Hematopoietic multipotent progenitor cell (in vitro differentiated cells): ENCODE measurements around the gene NAV2. TPM values are rescaled to one million over a fixed set of nuclear protein-coding genes. Genes with fewer than 3 reads are reported as not detected.
"Not testable (repeated sequence)": the region's sequence is repeated elsewhere in the genome, so short reads cannot be mapped to it uniquely, and the experiment has no call there.

ENCODE experiments used
- DNase-seq, 3 donors: peaks; one replicate each; pipeline ENCODE4 v3.0.0-alpha.2; 2011 to 2015; ENCODE audit warnings: low read depth in 2 of 3, low spot score in 2 of 3
- total RNA-seq: library from RNA; depleted of rRNA; stranded (reverse); fragments of >200 nt; gene quantifications from one replicate; pipeline ENCODE4 v1.2.3, GENCODE V29; 2012

Gene NAV2
- total RNA-seq, 1 donor, result 0.27 TPM

DNA sequence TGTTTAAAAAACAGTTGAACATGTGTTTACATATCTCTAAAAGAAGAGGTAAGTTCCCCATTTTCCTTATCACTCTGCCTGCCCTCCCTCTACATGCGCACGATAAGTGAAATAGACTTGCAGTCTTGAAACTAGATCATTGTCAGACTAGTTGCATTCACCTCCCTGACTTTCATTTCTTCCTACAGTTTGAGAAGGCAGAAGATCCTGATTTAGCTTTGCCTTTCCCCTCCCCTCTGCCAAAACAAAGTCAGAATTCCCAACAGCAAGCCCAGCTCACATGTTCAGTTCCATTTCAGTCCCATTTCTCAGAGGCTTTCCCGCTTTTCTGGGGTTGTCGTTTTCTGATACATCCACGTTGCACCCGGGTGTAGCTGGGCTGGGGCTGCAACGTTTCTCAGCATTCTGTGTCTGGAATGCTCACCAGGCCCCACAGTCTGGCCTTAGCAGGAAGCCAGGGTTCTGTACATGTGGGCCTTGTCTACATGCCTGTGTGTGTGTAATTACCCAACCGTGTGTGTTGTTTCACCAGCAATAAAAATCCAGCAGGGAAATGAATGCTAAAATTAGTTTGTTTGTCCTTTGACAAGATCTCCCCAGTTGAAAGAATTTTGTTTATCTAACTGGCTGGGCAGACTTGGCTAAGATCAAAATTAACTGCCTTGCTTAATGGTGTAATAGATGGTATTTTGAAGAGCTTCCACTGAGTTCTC, 268.5 kb downstream of the NAV2 start:
- DNase-seq, result no peak

DNA sequence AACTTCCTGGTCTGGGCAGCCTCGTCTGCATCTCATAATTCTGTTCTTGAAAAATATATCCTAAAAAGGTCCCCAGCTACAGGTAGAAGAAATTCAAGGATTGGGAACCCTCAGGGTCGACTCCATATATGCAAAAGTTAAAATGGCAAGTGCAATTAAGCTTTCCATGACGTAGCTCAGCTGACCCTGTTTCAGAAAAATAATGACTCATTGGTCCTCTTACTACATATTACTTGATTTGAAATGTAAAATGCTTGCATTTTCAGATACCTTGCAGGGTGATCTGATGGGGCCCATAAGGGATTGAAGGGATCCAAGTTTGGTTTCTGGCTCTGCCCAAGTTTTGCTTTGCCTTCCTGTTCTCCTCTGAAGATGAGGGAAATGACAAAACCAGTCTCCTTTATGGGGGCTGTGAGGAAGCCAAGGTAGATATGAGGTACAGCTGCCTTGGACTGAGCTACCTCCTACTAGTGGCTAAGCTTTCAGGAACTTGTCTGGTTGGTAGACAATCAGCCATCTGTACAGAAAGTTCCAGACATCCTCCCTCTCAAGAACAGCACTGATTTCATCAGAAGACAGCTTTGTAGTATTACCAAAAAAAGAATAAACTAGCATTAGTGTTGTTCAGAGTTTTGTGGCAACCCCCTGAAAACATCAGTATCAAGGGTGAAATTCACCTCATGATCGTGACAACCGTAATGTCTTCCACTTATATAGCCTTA, 270.3 kb downstream of the NAV2 start:
- DNase-seq, result no peak

DNA sequence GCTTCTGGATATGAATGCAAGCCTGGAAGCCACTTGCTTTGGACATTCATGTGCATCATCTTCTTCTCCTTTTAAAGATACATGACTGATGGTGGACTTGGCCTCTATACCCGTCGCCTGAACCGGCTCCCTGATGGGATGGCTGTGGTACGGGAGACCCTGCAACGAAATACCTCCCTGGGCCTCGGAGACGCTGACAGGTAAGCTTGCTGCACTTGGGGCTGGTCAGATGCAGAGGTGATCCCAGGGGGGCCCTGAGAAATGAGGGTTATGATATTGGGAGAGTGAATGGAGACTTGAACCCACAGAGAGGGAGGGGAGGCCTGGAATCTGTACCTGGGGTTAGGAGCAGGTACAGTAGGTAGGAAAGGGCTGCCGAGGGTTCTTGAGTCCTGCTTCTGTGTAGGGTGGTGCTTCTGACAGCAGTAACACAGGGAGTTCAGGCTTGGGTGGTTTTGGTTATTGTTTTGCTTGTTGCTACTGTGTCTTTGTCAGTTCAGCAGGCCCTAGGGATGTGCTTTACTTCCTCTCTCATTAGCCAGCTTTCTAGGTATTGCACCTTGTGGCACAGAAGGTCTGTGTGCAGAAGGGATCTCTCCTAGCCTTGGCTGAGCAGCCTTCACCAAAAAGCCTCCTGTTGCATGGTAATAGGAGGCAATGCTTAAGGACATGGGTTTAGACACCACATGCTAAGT, 271.6 kb downstream of the NAV2 start:
- no peak for DNase-seq

DNA sequence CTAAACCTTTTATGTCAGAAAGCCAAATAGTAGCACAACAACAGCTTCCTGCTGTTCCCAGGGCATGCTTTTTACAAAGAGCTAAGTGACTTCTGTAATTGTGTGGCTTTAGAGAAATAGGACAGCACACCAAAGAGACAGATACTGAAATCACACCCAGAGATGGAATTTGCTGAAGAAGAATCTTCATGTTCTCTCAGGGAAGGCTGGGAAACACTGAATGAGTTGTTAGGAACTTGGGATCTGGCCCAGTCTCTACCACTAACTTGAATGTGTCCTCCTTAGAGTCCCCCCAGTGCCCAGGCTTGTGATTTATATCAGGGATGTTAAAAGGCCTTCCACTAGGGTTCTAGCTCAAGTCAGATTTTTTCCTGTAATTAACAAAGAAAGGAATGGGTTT, 272.5 kb downstream of the NAV2 start:
- DNase-seq, result no peak

DNA sequence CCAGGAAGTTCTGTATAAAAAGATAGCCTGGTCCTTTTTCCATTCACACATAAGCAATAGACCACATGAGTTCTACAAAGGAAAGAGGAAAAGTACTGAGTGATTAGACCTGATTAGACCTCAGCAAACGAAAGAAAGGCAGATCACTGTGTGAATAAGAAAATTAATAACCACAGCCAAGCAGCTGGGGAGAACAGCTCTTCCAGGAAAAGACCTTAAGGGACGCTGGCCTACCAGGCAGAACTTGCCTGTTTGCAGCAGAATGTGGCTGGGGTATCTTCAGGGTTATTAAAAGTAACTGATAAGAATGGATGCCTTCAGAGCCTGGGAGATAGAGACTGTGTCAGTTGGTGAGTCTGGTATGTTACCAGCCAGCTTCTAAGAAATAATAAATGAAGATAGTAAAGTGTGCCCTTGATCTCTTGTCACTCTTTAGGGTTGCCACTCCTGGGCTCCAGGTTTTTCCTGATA, 274.7 kb downstream of the NAV2 start:
- no peak for DNase-seq

DNA sequence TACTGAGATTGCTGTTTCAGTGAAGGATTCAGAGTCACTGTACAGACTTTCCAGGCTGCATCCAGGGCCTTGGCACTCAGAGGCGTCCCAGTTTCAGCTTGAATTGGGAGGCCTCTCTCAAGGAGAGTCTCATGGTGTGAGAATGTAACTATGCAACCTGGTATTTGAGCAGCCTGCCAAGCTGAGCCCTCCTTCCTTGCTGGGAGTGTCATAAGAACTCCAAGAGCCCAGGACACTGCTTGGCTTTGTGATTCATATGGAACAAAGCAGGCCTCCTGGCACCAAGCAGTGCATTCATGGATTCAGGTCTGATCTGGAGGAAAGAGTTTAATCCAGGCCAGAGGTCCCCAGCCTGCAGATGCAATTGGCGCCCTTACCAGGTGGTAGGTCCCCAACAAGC, 276.0 kb downstream of the NAV2 start:
- no peak for DNase-seq

DNA sequence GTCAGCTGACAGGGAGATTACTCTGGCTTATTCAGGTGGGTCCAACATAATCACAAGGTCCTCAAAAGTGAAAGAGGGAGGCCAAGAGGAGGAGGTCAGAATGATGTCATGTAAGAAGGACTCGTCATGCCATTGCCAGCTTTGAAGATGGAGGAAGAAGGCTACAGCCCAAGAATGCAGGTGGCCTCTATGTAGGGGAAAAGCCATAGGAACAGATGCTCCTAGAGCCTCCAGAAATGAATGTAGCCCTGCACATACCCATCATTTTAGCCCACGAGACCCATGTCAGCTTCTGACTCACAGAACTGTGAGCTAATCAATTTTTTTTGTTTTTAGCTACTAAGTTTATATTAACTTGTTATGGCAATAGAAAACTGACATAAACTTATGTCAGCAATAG, 276.6 kb downstream of the NAV2 start:
- DNase-seq, result no peak

DNA sequence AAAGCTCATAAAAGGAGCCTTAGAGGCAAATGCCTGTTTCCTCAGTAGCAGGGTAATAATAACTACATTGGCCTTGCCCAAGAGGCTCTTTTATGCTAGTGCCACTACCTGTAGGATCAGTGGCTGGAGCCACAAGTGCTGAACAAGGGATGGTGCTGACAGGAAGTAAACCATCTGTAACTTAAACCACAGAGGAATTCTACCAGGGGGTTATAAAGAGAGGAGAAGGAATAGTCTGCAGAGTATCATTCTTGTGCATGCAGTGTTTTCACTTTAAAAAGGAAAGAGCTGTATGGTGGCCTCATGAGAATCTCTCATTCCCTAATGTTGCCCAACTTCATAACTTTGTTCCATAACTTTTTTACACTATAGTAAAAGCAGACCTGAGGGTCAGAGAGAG, 279.5 kb downstream of the NAV2 start:
- DNase-seq, result no peak

DNA sequence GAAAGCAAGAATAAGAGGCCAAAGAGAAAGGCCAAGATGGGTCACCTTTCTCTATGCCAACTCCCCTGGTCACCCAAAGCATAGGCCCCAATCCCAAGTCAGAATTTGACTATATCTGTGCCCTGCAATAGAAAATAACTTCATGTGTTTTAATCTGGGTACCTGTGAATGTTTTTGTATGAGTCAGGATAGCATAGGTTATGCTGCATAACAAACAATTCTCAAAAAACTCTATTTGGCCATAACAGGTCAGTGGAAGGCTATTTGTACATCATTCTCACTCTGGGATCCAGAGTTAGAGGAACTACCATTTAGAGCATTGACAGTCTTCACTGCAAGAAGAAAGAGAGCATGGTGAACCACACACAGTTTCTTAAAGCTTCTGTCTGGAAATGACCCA, 280.4 kb downstream of the NAV2 start:
- no peak for DNase-seq

DNA sequence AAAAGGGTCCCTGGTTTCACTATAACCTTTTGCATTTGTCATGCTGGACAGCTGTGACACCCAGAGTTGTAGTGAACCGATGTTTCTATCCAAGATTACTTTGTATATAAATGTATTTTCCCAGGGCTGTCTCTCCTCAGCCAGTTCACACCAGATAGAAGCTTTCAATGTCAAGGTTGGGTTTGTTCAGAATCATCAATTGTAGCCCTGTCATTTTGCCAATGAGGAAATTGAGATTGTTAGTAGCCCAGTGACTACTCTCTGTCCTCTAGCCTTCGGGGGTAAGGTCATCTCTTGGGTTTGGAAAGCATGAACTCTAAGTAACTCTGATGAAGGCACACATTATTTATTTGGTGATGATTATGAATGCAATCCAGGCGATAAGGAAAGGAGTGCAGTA, 282.0 kb downstream of the NAV2 start:
- DNase-seq, result no peak

DNA sequence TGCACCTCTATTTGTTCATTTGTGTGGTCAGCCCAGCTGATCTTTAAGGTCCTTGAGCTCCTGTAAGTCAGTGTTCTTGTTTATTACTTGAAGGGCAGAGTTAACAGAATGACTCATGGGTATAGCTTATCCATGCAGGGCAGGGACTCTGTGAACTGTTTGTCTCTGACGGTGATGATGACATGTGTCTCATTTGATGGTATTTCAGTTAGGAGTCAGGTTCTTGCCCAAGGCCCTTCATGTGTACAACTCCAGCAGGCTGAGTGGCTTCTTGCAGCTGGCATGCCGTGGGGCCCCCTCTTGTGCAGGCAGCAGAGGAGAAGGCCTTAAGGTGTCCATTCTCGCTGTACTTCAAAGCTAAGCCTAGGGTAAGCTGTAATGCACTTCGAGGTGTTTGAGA, 282.5 kb downstream of the NAV2 start:
- DNase-seq, result no peak

DNA sequence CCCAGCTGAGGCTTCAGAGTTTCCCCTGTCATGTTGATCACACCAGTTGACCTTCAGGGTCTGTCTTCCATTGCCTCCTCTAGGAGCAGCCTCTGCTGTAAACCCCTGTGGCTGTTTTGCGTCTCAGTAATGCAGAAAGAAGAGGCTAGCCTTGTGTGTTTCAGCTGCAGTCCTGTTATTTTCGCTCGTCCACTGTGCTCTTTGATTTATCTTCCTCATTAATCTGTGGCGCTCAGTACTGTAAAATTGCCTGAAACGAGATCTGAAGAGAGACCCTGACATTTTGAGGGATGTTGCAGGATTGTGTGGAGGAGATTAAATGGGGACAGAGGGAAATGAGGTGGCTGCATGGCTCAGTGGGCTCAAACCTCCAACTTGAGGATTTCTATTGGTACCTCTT, 283.9 kb downstream of the NAV2 start:
- DNase-seq, result no peak

DNA sequence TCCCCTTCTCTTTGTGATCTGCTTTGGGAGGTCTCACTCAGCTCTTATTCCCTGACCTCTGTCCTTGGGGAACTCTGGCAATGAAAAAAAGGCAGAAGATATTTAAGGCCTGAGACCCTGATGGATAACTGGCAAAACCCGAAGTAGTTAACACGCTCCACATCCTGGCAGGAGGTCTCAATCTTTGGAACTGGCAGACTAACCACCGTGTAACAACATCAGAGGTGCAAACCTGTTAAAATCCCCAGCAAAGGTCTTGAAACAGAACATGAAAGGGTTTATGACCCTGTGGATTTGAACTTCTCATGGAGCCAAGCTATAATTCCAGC, 287.3 kb downstream of the NAV2 start:
- DNase-seq, result no peak

DNA sequence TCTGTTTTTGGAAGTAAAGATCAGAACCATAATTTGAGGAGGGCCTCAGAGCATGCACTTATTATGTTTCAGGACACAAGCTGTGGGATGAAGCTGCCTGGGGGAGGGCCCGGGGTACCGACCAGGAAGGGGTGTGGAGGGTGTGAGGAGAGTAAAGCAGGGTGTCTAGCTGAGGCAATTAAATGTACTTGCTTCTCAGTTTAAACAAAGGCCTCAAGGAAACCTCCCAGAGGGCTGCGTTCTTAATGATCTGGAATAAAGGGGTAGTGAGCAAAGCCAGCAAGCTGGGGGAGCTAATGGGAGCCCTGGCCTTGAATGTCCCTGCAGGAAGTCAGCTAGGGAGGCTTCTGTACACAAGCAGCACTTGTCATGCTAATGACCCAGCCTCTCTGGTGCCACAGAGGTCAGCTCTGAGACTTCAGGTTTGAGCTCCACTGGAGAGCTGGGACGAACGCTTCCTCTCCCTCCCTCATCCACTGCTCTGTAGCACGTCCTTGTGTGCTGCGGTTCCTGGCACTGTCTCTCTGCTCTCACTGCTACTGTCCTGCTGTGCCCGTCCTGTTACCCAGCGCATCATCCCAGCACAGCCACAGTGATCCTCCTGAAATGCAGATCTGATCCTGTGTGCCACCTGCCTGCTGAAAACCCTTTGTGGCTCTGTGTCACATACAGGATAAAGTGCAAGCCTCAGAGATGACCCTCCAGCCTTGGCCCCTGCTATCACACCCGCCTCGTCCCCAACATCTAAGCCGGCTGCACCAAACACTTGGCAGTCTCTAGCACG, 287.9 kb downstream of the NAV2 start:
- no peak for DNase-seq

DNA sequence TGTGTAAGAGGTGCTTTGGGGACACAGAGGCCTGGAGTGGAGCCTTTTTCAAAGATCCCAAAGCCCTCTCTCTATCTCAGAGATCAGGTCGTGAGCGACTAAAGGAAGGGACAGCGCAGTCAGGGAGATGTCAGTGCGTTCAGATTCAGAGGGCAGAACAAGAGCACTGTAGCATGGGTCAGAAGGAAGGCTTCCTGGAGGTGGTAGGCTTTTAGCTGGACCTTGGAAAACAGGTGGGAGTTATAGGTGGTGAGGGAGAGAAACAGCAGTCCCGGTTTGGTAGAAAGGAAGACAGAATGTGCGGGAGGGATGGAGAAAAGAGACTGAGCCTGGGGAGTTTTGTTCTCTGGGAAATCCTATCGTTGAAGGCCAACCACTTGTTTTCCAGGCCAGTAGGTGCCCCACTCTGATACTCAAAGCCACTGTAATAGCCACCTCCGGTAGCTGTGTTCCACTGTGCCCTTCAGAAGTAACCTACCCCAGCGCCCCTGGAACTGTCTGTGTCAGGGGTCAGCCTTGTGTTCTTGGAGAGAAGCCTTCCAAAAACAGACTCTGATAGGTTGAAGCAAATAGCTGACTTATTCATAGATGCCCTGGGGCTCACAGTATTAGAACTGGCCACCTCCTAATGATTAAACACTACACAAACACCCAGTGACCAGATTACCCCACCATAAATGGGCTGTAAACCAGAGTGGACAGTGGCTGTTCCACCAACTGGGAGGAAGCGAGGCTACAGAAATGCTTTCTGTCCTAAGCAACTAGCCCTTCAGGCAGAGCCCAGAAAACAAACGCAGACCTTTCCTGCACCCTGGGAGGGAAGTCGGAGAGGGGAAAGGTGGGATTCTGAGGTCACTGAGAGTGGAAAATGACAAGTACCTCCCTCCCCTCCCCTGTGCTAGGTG, 289.9 kb downstream of the NAV2 start:
- DNase-seq, result no peak

DNA sequence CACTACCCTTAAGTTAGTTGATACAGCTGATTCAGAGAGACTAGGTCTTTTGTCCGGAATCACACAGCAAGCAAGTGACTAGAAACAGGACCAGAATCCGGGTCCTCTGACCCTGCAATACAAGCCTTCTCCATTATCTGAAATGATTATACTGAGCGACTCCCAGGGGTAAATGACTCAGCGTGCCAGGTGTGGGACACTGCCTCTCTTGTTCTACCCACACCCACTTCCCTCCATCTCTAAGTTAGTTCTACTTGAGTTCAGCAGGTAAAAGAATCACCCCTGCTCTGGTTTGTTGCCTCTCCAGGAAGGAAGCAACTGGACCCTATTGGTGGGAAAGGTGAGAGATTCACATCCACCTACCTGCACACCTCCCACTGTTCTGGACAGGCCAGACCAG, 290.7 kb downstream of the NAV2 start:
- DNase-seq, result no peak

DNA sequence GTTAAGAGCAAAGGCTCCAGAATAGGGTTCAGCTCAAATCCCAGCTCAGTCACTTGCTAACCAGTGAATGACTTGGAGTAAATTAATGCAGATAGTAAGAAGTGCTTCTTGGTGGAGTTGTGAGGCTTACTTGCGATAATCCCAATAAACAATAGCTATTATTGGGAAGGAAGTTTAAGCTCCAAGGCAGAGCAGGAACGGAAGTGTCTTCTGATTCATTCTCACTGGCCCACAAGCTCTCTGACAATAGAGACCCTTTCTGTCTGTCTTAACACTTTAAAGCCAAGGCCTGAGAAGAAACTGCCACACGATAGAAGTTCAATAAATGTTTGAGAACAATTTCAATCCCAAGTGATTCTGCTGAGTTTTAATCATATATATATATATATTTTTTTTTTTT, 292.2 kb downstream of the NAV2 start:
- no peak for DNase-seq

DNA sequence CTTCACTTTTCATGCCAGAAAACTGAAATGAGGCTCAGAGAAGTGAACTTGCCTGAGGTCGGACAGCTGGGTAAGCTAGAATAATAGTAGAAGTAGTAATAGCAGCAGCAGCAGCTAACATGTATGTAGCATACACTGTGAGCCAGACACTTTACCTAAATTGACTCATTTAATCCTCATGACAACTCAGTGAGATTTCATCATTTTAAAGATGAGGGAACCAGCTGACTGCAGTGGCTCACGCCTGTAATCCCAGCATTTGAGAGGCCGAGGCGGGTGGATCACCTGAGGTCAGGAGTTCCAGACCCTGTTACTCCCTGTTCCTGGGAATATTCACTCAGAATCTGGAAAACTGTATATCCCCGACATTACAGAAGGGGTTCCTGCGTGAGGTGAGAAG, 293.1 kb downstream of the NAV2 start:
- no peak for DNase-seq

DNA sequence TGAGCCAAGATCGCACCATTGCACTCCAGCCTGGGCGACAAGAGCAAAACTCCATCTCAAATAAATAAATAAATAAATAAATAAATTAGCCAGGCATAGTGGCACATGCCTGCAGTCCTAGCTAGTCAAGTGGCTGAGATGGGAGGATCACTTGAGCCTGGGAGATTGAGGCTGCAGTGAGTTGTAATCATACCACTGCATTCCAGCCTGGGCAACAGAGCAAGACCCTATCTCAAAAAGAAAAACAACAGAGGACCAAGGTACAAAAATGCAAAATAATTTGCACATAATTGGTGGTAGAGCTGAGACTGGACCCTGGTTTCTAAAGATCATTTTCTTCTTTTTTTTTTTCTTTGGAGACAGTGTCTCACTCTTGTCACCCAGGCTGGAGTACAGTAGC, 294.0 kb downstream of the NAV2 start:
- not testable (repeated sequence) for DNase-seq

DNA sequence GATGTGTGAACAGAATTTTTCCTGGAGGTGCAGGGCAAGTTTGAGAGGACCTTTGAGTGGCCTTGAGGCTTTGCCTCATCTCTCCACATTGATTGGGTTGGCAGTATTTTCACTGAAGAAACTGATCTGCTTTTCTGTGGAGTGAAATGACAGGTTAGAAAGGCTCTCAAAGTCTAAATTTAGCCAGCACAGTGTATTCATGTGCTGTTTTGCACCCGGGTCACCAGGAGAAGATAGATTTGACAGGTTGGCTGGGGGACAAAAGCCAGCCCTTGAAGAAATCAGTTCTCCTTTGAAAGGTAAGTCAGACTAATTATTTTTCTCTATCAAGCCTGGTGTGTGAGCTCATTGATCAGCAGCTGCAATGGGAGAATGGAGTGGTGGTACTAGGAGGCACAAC, 294.7 kb downstream of the NAV2 start:
- no peak for DNase-seq
